A549 (cell line): ENCODE results near the gene TPI1. TPM values are rescaled to one million over a fixed set of nuclear protein-coding genes. Genes with fewer than 3 reads are reported as not detected.

Experiments used
- ATAC-seq, 2 experiments: fragments of 200-7000 bp in 1 of 2; fragments of >200 bp in 1 of 2; cut with Nextera tagmentation in 1 of 2; cut with Tn5 transposase in 1 of 2; 3 replicates each; pipeline versions ENCODE4 v1.8.0 to v1.9.1; 2018 to 2020; ENCODE audit warnings: mild to moderate bottlenecking in 1 of 2, moderate library complexity in 1 of 2
- CTCF ChIA-PET: fragments of 300-600 bp; sonication (Branson Sonifier 250); formaldehyde crosslinking; extraction: SDS; loops from one replicate; lab custom pipeline; 2021; ENCODE audit warnings: antibody characterized with exemption, inconsistent platforms; lab: Yijun Ruan, JAX
- POLR2A ChIA-PET: fragments of 350-600 bp; formaldehyde crosslinking; extraction: SDS; loops from one replicate; lab custom pipeline; 2021; ENCODE audit warnings: antibody characterized with exemption, inconsistent platforms; lab: Yijun Ruan, JAX
- DNase-seq, 2 experiments: peaks; one replicate each; pipeline versions ENCODE4 v3.0.0 to v3.0.0-alpha.2; 2011 to 2016; ENCODE audit warnings: low read depth in 1 of 2, low spot score in 1 of 2
- FAIRE-seq: peaks from 2 replicates; lab custom pipeline; 2011; peaks lifted over from hg19 to GRCh38; lab: Jason Lieb, UNC
- H3K27ac ChIP-seq, 2 experiments: fragments of >200 bp; sonication (Bioruptor Twin); formaldehyde crosslinking; 3 replicates each; pipeline ENCODE4 v1.5.1; 2016 to 2017
- H3K4me1 ChIP-seq: fragments of >200 bp; sonication (Bioruptor Twin); formaldehyde crosslinking; 3 replicates; pipeline ENCODE4 v1.6.1; 2016
- H3K4me2 ChIP-seq: fragments of >200 bp; sonication (Bioruptor Twin); formaldehyde crosslinking; 3 replicates; pipeline ENCODE4 v1.6.1; 2016
- H3K4me3 ChIP-seq: fragments of >200 bp; sonication (Bioruptor Twin); formaldehyde crosslinking; 3 replicates; pipeline ENCODE4 v1.5.1; 2016
- H3K9me3 ChIP-seq: fragments of >200 bp; sonication (Bioruptor Twin); formaldehyde crosslinking; 3 replicates; pipeline ENCODE4 v1.6.1; 2016
- BHLHE40 ChIP-seq: IDR thresholded peaks from 2 replicates; pipeline ENCODE4 v1.6.1; 2012; ENCODE audit warnings: low read depth, low read length, inconsistent platforms
- CBX2 ChIP-seq: fragments of 200-600 bp; sonication (generic); IDR thresholded peaks from 2 replicates; pipeline ENCODE4 v1.6.1; 2016; ENCODE audit warnings: low read depth, mild to moderate bottlenecking, borderline replicate concordance
- CEBPB ChIP-seq, 2 experiments: fragments of >200 bp in 1 of 2; sonication (Bioruptor Twin) in 1 of 2; formaldehyde crosslinking in 1 of 2; IDR thresholded peaks; 2 replicates each; pipeline ENCODE4 v1.6.1; 2012 to 2016
- E2F6 ChIP-seq: IDR thresholded peaks from 2 replicates; pipeline ENCODE4 v1.6.1; 2012; ENCODE audit warnings: low read depth, borderline replicate concordance
- FOSB ChIP-seq: fragments of 250-450 bp; sonication (Bioruptor Pico); IDR thresholded peaks from 2 replicates; pipeline ENCODE4 v1.5.0; 2020; ENCODE audit warnings: mild to moderate bottlenecking, moderate library complexity
- GATA3 ChIP-seq: IDR thresholded peaks from 2 replicates; pipeline ENCODE4 v1.6.1; 2012; ENCODE audit warnings: borderline replicate concordance
- HEYL ChIP-seq: fragments of 250-450 bp; sonication (Bioruptor Pico); IDR thresholded peaks from 2 replicates; pipeline ENCODE4 v1.8.0; 2021; ENCODE audit warnings: mild to moderate bottlenecking, moderate library complexity
- HOXB5 ChIP-seq: fragments of 250-450 bp; sonication (Bioruptor Pico); IDR thresholded peaks from 2 replicates; pipeline ENCODE4 v1.5.0; 2020; ENCODE audit warnings: mild to moderate bottlenecking, moderate library complexity
- KDM1A ChIP-seq: fragments of 200-600 bp; sonication (generic); IDR thresholded peaks from 2 replicates; pipeline ENCODE4 v1.6.1; 2016; ENCODE audit warnings: low read depth, mild to moderate bottlenecking
- KDM5A ChIP-seq: fragments of 200-600 bp; sonication (generic); IDR thresholded peaks from 2 replicates; pipeline ENCODE4 v1.6.1; 2016; ENCODE audit warnings: antibody characterized with exemption, mild to moderate bottlenecking
- MYC ChIP-seq: IDR thresholded peaks from 2 replicates; pipeline ENCODE4 v1.6.1; 2012; ENCODE audit warnings: mild to moderate bottlenecking, inconsistent platforms, low read length, improper control_type of control experiment, borderline replicate concordance
- NR3C1 ChIP-seq: fragments of >200 bp; sonication (Bioruptor Twin); formaldehyde crosslinking; IDR thresholded peaks from 3 replicates; pipeline ENCODE4 v1.6.1; 2017
- PHF8 ChIP-seq: fragments of 200-600 bp; sonication (generic); IDR thresholded peaks from 2 replicates; pipeline ENCODE4 v1.6.1; 2016; ENCODE audit warnings: low read depth, mild to moderate bottlenecking, antibody characterized with exemption, moderate library complexity, borderline replicate concordance
- RARB ChIP-seq: fragments of 250-450 bp; sonication (Bioruptor Pico); IDR thresholded peaks from 2 replicates; pipeline ENCODE4 v1.8.0; 2021; ENCODE audit warnings: mild to moderate bottlenecking, moderate library complexity
- RCOR1 ChIP-seq: fragments of 150-350 bp; IDR thresholded peaks from 2 replicates; pipeline ENCODE4 v1.6.1; 2014; ENCODE audit warnings: antibody characterized with exemption, low read length, low read depth
- RFX5 ChIP-seq: fragments of 450-650 bp; IDR thresholded peaks from 2 replicates; pipeline ENCODE4 v1.7.1; 2014; ENCODE audit warnings: antibody characterized with exemption, mild to moderate bottlenecking, moderate library complexity
- SMC3 ChIP-seq: fragments of >200 bp; sonication (Bioruptor Twin); formaldehyde crosslinking; IDR thresholded peaks from 3 replicates; pipeline ENCODE4 v1.6.1; 2018; ENCODE audit warnings: inconsistent platforms
- TFCP2L1 ChIP-seq: fragments of 250-450 bp; sonication (Bioruptor Pico); IDR thresholded peaks from 2 replicates; pipeline ENCODE4 v1.5.0; 2021; ENCODE audit warnings: mild to moderate bottlenecking
- ZC3H11A ChIP-seq: fragments of 450-650 bp; IDR thresholded peaks from 2 replicates; pipeline ENCODE4 v1.6.1; 2014; ENCODE audit warnings: antibody characterized with exemption, mild to moderate bottlenecking
- ZSCAN20 ChIP-seq: fragments of 250-450 bp; sonication (Bioruptor Pico); IDR thresholded peaks from 2 replicates; pipeline ENCODE4 v1.8.0; 2022; ENCODE audit warnings: mild to moderate bottlenecking, moderate library complexity
- WGBS: methylation state at CpG from one replicate; pipeline ENCODE4 v1.1.6; 2017; ENCODE audit errors: missing lambda C conversion rate; 5-methylcytosine and 5-hydroxymethylcytosine counted together
- polyA plus RNA-seq, 4 experiments: library from polyadenylated mRNA; depleted of rRNA in 3 of 4; stranded (reverse); fragments of >200 nt; fragmentation: RNase III in 1 of 4; extraction: RNeasy Plus Mini Kit Qiagen cat#74134 plus additional on column Dnase treatment in 1 of 4; gene quantifications; 2 replicates in 3 of 4; 3 replicates in 1 of 4; pipeline ENCODE4 v1.2.3, GENCODE V29; 2011 to 2017
- TF ChIP-seq, protein P1 (sequence below): IDR thresholded peaks from 2 replicates; pipeline ENCODE4 v1.6.1; 2012

Gene TPI1
- polyA plus RNA-seq, 2 of the 4 experiments (the other 2 are of a cell fraction): 1,293 to 1,913 TPM

- no peak for DNase-seq
- FAIRE-seq: no peak
- Histone ChIP-seq H3K4me3 (no peak overlapping the region), H3K27ac (no peak overlapping the region), H3K4me1 (peaks cover 17% of the 10 kb centered on the region), H3K4me2 (no peak overlapping the region; the same call in 1 of the 3 replicates), H3K9me3 (no peaks in the 10 kb centered on the region)
- ChIA-PET CTCF (interaction anchor here (0.5 to 22.2 kb wide), 8 partner anchors 8 to 134 kb away, joined by 3 to 232 read pairs (median 6); partner anchors contain the start of genes ATN1, SPSB2 and TPI1), POLR2A (interaction anchor here (1.0 kb wide), 1 partner anchor 47 kb away, joined by 3 read pairs; no protein-coding TSS in a partner anchor)
- WGBS: 96% methylated on average over 11 of the region's 11 CpGs
- ATAC-seq: no peak
- TF ChIP-seq RFX5: no peak
- TF ChIP-seq CEBPB (IDR thresholded peaks at IDR 0.05): no peak
- no peak for TF ChIP-seq E2F6
- no peak for TF ChIP-seq NR3C1
- TF ChIP-seq KDM1A: no peak
- TF ChIP-seq, protein P1, sequence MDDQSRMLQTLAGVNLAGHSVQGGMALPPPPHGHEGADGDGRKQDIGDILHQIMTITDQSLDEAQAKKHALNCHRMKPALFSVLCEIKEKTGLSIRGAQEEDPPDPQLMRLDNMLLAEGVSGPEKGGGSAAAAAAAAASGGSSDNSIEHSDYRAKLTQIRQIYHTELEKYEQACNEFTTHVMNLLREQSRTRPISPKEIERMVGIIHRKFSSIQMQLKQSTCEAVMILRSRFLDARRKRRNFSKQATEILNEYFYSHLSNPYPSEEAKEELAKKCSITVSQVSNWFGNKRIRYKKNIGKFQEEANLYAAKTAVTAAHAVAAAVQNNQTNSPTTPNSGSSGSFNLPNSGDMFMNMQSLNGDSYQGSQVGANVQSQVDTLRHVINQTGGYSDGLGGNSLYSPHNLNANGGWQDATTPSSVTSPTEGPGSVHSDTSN: no peak
- no peak for TF ChIP-seq ZC3H11A
- TF ChIP-seq BHLHE40: no peak
- no peak for TF ChIP-seq HEYL
- no peak for TF ChIP-seq FOSB (CRISPR knock-in tag)
- TF ChIP-seq HOXB5 (CRISPR knock-in tag): no peak
- TF ChIP-seq MYC: no peak
- no peak for TF ChIP-seq GATA3
- no peak for TF ChIP-seq SMC3
- TF ChIP-seq ZSCAN20 (CRISPR knock-in tag): no peak
- no peak for TF ChIP-seq RCOR1
- TF ChIP-seq KDM5A: no peak
Measured at GRCh38 chr12:6916426-6917200, 49.3 kb downstream of the TPI1 start.

DNA sequence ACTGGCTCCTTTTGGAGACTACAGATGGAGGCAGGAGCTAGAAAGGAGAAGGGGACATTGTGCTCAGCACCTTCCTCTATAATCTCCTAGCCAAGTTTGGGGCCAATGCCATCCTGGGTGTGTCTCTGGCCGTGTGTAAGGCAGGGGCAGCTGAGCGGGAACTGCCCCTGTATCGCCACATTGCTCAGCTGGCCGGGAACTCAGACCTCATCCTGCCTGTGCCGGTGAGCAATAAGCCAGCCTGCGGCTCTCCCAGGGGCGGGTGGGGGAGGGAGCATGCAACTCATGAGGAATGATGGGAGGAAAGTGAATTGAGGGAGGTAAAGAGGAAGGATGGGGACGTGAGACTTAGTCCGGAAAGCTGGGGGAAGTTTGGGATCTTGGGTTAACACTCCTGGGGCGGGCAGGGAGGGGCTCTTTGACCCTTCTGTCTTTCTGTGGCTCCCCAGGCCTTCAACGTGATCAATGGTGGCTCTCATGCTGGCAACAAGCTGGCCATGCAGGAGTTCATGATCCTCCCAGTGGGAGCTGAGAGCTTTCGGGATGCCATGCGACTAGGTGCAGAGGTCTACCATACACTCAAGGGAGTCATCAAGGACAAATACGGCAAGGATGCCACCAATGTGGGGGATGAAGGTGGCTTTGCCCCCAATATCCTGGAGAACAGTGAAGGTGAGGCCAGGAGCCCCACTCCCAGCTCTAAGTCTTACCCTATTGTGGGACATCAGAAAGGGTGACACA lies 50.3 kb downstream of the TPI1 start:
- no peak overlapping the region for H3K4me2 ChIP-seq
- no peak for FAIRE-seq

GRCh38 chr12:6919588-6919987 lies 52.3 kb downstream of the TPI1 start:
- CTCF ChIA-PET: interaction anchor here (1.1 to 18.2 kb wide), 4 partner anchors 23 to 47 kb away, joined by 3 to 370 read pairs (median 6); partner anchors contain the start of genes C12orf57, PTPN6 and RNU7-1
- no peak for ATAC-seq
- Histone ChIP-seq H3K4me2 (no peak overlapping the region), H3K4me1 (peaks cover 15% of the 10 kb centered on the region), H3K27ac (no peak overlapping the region), H3K9me3 (no peaks in the 10 kb centered on the region), H3K4me3 (no peak overlapping the region)
- 87% methylated on average over 7 of the region's 7 CpGs for WGBS
- FAIRE-seq: no peak
- POLR2A ChIA-PET: no interaction called here
- DNase-seq: no peak
- TF ChIP-seq PHF8 (no peak), CBX2 (no peak), TFCP2L1 (CRISPR knock-in tag) (no peak)

More for the DNA sequence above, 50.3 kb downstream of the TPI1 start:
- TF ChIP-seq RARB (CRISPR knock-in tag): no peak
- no peak overlapping the region for H3K27ac ChIP-seq
- H3K4me3 ChIP-seq: no peak overlapping the region
- ATAC-seq: no peak
- ChIA-PET CTCF (interaction anchor here (0.5 to 22.2 kb wide), 8 partner anchors 7 to 132 kb away, joined by 3 to 232 read pairs (median 6); partner anchors contain the start of genes ATN1, SPSB2 and TPI1), POLR2A (interaction anchor here (0.5 to 1.0 kb wide), 2 partner anchors 48 to 289 kb away, joined by 3 read pairs; no protein-coding TSS in a partner anchor)
- 93% methylated on average over 10 of the region's 14 CpGs for WGBS
- peaks cover 17% of the 10 kb centered on the region for H3K4me1 ChIP-seq
- DNase-seq: no peak
- H3K9me3 ChIP-seq: no peaks in the 10 kb centered on the region

Other genes starting within 250 kb of the TPI1 start
- gene LPAR5, start 231.6 kb upstream of the TPI1 start, polyA plus RNA-seq (2011; rRNA removed): 0.74 and 0.97 TPM in 2 replicates
- gene LPAR5, start 231.6 kb upstream of the TPI1 start, polyA plus RNA-seq (2017; fragmentation: RNase III; extraction: RNeasy Plus Mini Kit Qiagen cat#74134 plus additional on column Dnase treatment): 0.29 to 0.66 TPM (median 0.58 TPM) in 3 replicates
- gene ACRBP, start 220.1 kb upstream of the TPI1 start, polyA plus RNA-seq (2011; rRNA removed): 0.70 and 1.4 TPM in 2 replicates
- 0.28 to 0.36 TPM (median 0.34 TPM) in 3 replicates for gene ACRBP, start 220.1 kb upstream of the TPI1 start, polyA plus RNA-seq (2017; fragmentation: RNase III; extraction: RNeasy Plus Mini Kit Qiagen cat#74134 plus additional on column Dnase treatment)
- 36.5 and 41.3 TPM in 2 replicates for gene ING4, start 204.4 kb upstream of the TPI1 start, polyA plus RNA-seq (2011; rRNA removed)
- gene ING4, start 204.4 kb upstream of the TPI1 start, polyA plus RNA-seq (2017; fragmentation: RNase III; extraction: RNeasy Plus Mini Kit Qiagen cat#74134 plus additional on column Dnase treatment): 15.3 to 19.5 TPM (median 18.8 TPM) in 3 replicates
- gene ZNF384, start 178.2 kb upstream of the TPI1 start, polyA plus RNA-seq (2011; rRNA removed): 59.6 and 81.9 TPM in 2 replicates
- 64.7 to 86.4 TPM (median 79.8 TPM) in 3 replicates for gene ZNF384, start 178.2 kb upstream of the TPI1 start, polyA plus RNA-seq (2017; fragmentation: RNase III; extraction: RNeasy Plus Mini Kit Qiagen cat#74134 plus additional on column Dnase treatment)
- gene PIANP, start 166.7 kb upstream of the TPI1 start, polyA plus RNA-seq (2011; rRNA removed): 0.10 and 0.22 TPM in 2 replicates
- gene PIANP, start 166.7 kb upstream of the TPI1 start, polyA plus RNA-seq (2017; fragmentation: RNase III; extraction: RNeasy Plus Mini Kit Qiagen cat#74134 plus additional on column Dnase treatment): 0.30 to 0.56 TPM (median 0.45 TPM) in 3 replicates
- 78.8 and 95.0 TPM in 2 replicates for gene COPS7A, start 143.5 kb upstream of the TPI1 start, polyA plus RNA-seq (2011; rRNA removed)
- gene COPS7A, start 143.5 kb upstream of the TPI1 start, polyA plus RNA-seq (2017; fragmentation: RNase III; extraction: RNeasy Plus Mini Kit Qiagen cat#74134 plus additional on column Dnase treatment): 46.9 to 51.2 TPM (median 50.0 TPM) in 3 replicates
- gene MLF2, start 114.4 kb upstream of the TPI1 start, polyA plus RNA-seq (2011; rRNA removed): 302 and 310 TPM in 2 replicates
- gene MLF2, start 114.4 kb upstream of the TPI1 start, polyA plus RNA-seq (2017; fragmentation: RNase III; extraction: RNeasy Plus Mini Kit Qiagen cat#74134 plus additional on column Dnase treatment): 269 to 305 TPM (median 295 TPM) in 3 replicates
- 205 and 391 TPM in 2 replicates for gene PTMS, start 101.2 kb upstream of the TPI1 start, polyA plus RNA-seq (2011; rRNA removed)
- gene PTMS, start 101.2 kb upstream of the TPI1 start, polyA plus RNA-seq (2017; fragmentation: RNase III; extraction: RNeasy Plus Mini Kit Qiagen cat#74134 plus additional on column Dnase treatment): 868 to 1,195 TPM (median 1,161 TPM) in 3 replicates
- gene LAG3, start 95.0 kb upstream of the TPI1 start, polyA plus RNA-seq (2011; rRNA removed): 0.56 and 0.66 TPM in 2 replicates
- gene LAG3, start 95.0 kb upstream of the TPI1 start, polyA plus RNA-seq (2017; fragmentation: RNase III; extraction: RNeasy Plus Mini Kit Qiagen cat#74134 plus additional on column Dnase treatment): 1.6 to 2.3 TPM (median 1.7 TPM) in 3 replicates
- not detected in 2 replicates for gene CD4, start 78.0 kb upstream of the TPI1 start, polyA plus RNA-seq (2011; rRNA removed)
- 0.03 TPM in 1 of 3 replicates, not detected in the others for gene CD4, start 78.0 kb upstream of the TPI1 start, polyA plus RNA-seq (2017; fragmentation: RNase III; extraction: RNeasy Plus Mini Kit Qiagen cat#74134 plus additional on column Dnase treatment)
- gene GPR162, start 45.7 kb upstream of the TPI1 start, polyA plus RNA-seq (2011; rRNA removed): 1.8 TPM in 2 replicates
- 1.7 to 2.4 TPM (median 1.7 TPM) in 3 replicates for gene GPR162, start 45.7 kb upstream of the TPI1 start, polyA plus RNA-seq (2017; fragmentation: RNase III; extraction: RNeasy Plus Mini Kit Qiagen cat#74134 plus additional on column Dnase treatment)
- 8.1 and 8.6 TPM in 2 replicates for gene P3H3, start 39.1 kb upstream of the TPI1 start, polyA plus RNA-seq (2011; rRNA removed)
- 17.7 to 23.2 TPM (median 21.9 TPM) in 3 replicates for gene P3H3, start 39.1 kb upstream of the TPI1 start, polyA plus RNA-seq (2017; fragmentation: RNase III; extraction: RNeasy Plus Mini Kit Qiagen cat#74134 plus additional on column Dnase treatment)
- 0.94 and 1.1 TPM in 2 replicates for gene GNB3, start 26.6 kb upstream of the TPI1 start, polyA plus RNA-seq (2011; rRNA removed)
- 2.3 to 3.7 TPM (median 2.7 TPM) in 3 replicates for gene GNB3, start 26.6 kb upstream of the TPI1 start, polyA plus RNA-seq (2017; fragmentation: RNase III; extraction: RNeasy Plus Mini Kit Qiagen cat#74134 plus additional on column Dnase treatment)
- 51.5 and 57.5 TPM in 2 replicates for gene CDCA3, start 16.2 kb upstream of the TPI1 start, polyA plus RNA-seq (2011; rRNA removed)
- 79.6 to 92.0 TPM (median 80.2 TPM) in 3 replicates for gene CDCA3, start 16.2 kb upstream of the TPI1 start, polyA plus RNA-seq (2017; fragmentation: RNase III; extraction: RNeasy Plus Mini Kit Qiagen cat#74134 plus additional on column Dnase treatment)
- 58.6 and 64.5 TPM in 2 replicates for gene USP5, start 15.4 kb upstream of the TPI1 start, polyA plus RNA-seq (2011; rRNA removed)
- 75.3 to 78.2 TPM (median 76.9 TPM) in 3 replicates for gene USP5, start 15.4 kb upstream of the TPI1 start, polyA plus RNA-seq (2017; fragmentation: RNase III; extraction: RNeasy Plus Mini Kit Qiagen cat#74134 plus additional on column Dnase treatment)
- gene SPSB2, start 5.8 kb downstream of the TPI1 start, polyA plus RNA-seq (2011; rRNA removed): 15.3 and 16.8 TPM in 2 replicates
- 20.8 to 22.1 TPM (median 21.8 TPM) in 3 replicates for gene SPSB2, start 5.8 kb downstream of the TPI1 start, polyA plus RNA-seq (2017; fragmentation: RNase III; extraction: RNeasy Plus Mini Kit Qiagen cat#74134 plus additional on column Dnase treatment)
- 33.3 and 40.4 TPM in 2 replicates for gene LRRC23, start 37.3 kb downstream of the TPI1 start, polyA plus RNA-seq (2011; rRNA removed)
- gene LRRC23, start 37.3 kb downstream of the TPI1 start, polyA plus RNA-seq (2017; fragmentation: RNase III; extraction: RNeasy Plus Mini Kit Qiagen cat#74134 plus additional on column Dnase treatment): 17.2 to 19.1 TPM (median 19.1 TPM) in 3 replicates
- 26.2 and 45.1 TPM in 2 replicates for gene ENO2, start 47.0 kb downstream of the TPI1 start, polyA plus RNA-seq (2011; rRNA removed)
- gene ENO2, start 47.0 kb downstream of the TPI1 start, polyA plus RNA-seq (2017; fragmentation: RNase III; extraction: RNeasy Plus Mini Kit Qiagen cat#74134 plus additional on column Dnase treatment): 31.0 to 38.6 TPM (median 31.6 TPM) in 3 replicates
- 11.3 and 23.1 TPM in 2 replicates for gene ATN1, start 60.4 kb downstream of the TPI1 start, polyA plus RNA-seq (2011; rRNA removed)
- gene ATN1, start 60.4 kb downstream of the TPI1 start, polyA plus RNA-seq (2017; fragmentation: RNase III; extraction: RNeasy Plus Mini Kit Qiagen cat#74134 plus additional on column Dnase treatment): 40.3 to 51.6 TPM (median 51.2 TPM) in 3 replicates
- gene RNU7-1, start 76.3 kb downstream of the TPI1 start, polyA plus RNA-seq (2011; rRNA removed): not detected in 2 replicates
- gene RNU7-1, start 76.3 kb downstream of the TPI1 start, polyA plus RNA-seq (2017; fragmentation: RNase III; extraction: RNeasy Plus Mini Kit Qiagen cat#74134 plus additional on column Dnase treatment): not detected in 3 replicates
- 466 and 493 TPM in 2 replicates for gene C12orf57, start 76.5 kb downstream of the TPI1 start, polyA plus RNA-seq (2011; rRNA removed)
- gene C12orf57, start 76.5 kb downstream of the TPI1 start, polyA plus RNA-seq (2017; fragmentation: RNase III; extraction: RNeasy Plus Mini Kit Qiagen cat#74134 plus additional on column Dnase treatment): 224 to 273 TPM (median 261 TPM) in 3 replicates
- gene PTPN6, start 83.8 kb downstream of the TPI1 start, polyA plus RNA-seq (2011; rRNA removed): 18.9 and 29.0 TPM in 2 replicates
- 14.2 to 17.1 TPM (median 15.1 TPM) in 3 replicates for gene PTPN6, start 83.8 kb downstream of the TPI1 start, polyA plus RNA-seq (2017; fragmentation: RNase III; extraction: RNeasy Plus Mini Kit Qiagen cat#74134 plus additional on column Dnase treatment)
- gene PHB2, start 103.1 kb downstream of the TPI1 start, polyA plus RNA-seq (2011; rRNA removed): 296 and 297 TPM in 2 replicates
- 292 to 313 TPM (median 293 TPM) in 3 replicates for gene PHB2, start 103.1 kb downstream of the TPI1 start, polyA plus RNA-seq (2017; fragmentation: RNase III; extraction: RNeasy Plus Mini Kit Qiagen cat#74134 plus additional on column Dnase treatment)
- gene EMG1, start 103.4 kb downstream of the TPI1 start, polyA plus RNA-seq (2011; rRNA removed): 92.0 and 96.7 TPM in 2 replicates
- gene EMG1, start 103.4 kb downstream of the TPI1 start, polyA plus RNA-seq (2017; fragmentation: RNase III; extraction: RNeasy Plus Mini Kit Qiagen cat#74134 plus additional on column Dnase treatment): 65.7 to 78.2 TPM (median 67.9 TPM) in 3 replicates
- 52.0 and 53.4 TPM in 2 replicates for gene LPCAT3, start 150.9 kb downstream of the TPI1 start, polyA plus RNA-seq (2011; rRNA removed)
- 27.4 to 43.0 TPM (median 42.8 TPM) in 3 replicates for gene LPCAT3, start 150.9 kb downstream of the TPI1 start, polyA plus RNA-seq (2017; fragmentation: RNase III; extraction: RNeasy Plus Mini Kit Qiagen cat#74134 plus additional on column Dnase treatment)
- 107 and 109 TPM in 2 replicates for gene C1S, start 193.2 kb downstream of the TPI1 start, polyA plus RNA-seq (2011; rRNA removed)
- gene C1S, start 193.2 kb downstream of the TPI1 start, polyA plus RNA-seq (2017; fragmentation: RNase III; extraction: RNeasy Plus Mini Kit Qiagen cat#74134 plus additional on column Dnase treatment): 61.2 to 76.2 TPM (median 65.5 TPM) in 3 replicates
- 36.0 and 57.8 TPM in 2 replicates for gene C1R, start 224.9 kb downstream of the TPI1 start, polyA plus RNA-seq (2011; rRNA removed)
- 24.8 to 40.4 TPM (median 31.4 TPM) in 3 replicates for gene C1R, start 224.9 kb downstream of the TPI1 start, polyA plus RNA-seq (2017; fragmentation: RNase III; extraction: RNeasy Plus Mini Kit Qiagen cat#74134 plus additional on column Dnase treatment)
- gene C1RL, start 241.7 kb downstream of the TPI1 start, polyA plus RNA-seq (2011; rRNA removed): 30.4 and 32.4 TPM in 2 replicates
- 20.8 to 28.3 TPM (median 25.2 TPM) in 3 replicates for gene C1RL, start 241.7 kb downstream of the TPI1 start, polyA plus RNA-seq (2017; fragmentation: RNase III; extraction: RNeasy Plus Mini Kit Qiagen cat#74134 plus additional on column Dnase treatment)